Activated naive CD4-positive, alpha-beta T cell treated with anti-CD3 and anti-CD28 coated beads, Interleukin-2, amount 50 U/mL, for 72 hours (primary cell): ENCODE measurements around the gene PLG. TPM values are rescaled to one million over a fixed set of nuclear protein-coding genes. Genes with fewer than 3 reads are reported as not detected.
"Not testable (repeated sequence)": the region's sequence is repeated elsewhere in the genome, so short reads cannot be mapped to it uniquely, and the experiment has no call there.

Experiments
- ATAC-seq, 2 donors: fragments of 150-1000 bp; cut with Tn5 transposase; 2 replicates each; pipeline ENCODE4 v1.10.0; 2021; ENCODE audit warnings: mild to moderate bottlenecking in 2 of 2, moderate library complexity in 2 of 2
- DNase-seq, 2 donors: peaks; one replicate each; pipeline ENCODE4 v3.0.0; 2021 to 2022; ENCODE audit warnings: low spot score in 2 of 2
- H3K27ac Mint-ChIP-seq, 2 donors: one replicate each; pipeline ENCODE4 v1.8.0; 2022; ENCODE audit warnings: mild to moderate bottlenecking in 2 of 2, mixed read lengths in 2 of 2
- H3K36me3 Mint-ChIP-seq, 2 donors: one replicate each; pipeline ENCODE4 v1.8.0; 2022; ENCODE audit warnings: mixed read lengths in 2 of 2
- H3K9me3 Mint-ChIP-seq, 2 donors: one replicate each; pipeline ENCODE4 v1.8.0; 2022; ENCODE audit warnings: mixed read lengths in 2 of 2
- total RNA-seq, 2 donors: library from RNA; stranded (reverse); gene quantifications; one replicate each; pipeline ENCODE4 v1.2.3, GENCODE V29; 2022

Gene PLG
- total RNA-seq = not detected

DNA sequence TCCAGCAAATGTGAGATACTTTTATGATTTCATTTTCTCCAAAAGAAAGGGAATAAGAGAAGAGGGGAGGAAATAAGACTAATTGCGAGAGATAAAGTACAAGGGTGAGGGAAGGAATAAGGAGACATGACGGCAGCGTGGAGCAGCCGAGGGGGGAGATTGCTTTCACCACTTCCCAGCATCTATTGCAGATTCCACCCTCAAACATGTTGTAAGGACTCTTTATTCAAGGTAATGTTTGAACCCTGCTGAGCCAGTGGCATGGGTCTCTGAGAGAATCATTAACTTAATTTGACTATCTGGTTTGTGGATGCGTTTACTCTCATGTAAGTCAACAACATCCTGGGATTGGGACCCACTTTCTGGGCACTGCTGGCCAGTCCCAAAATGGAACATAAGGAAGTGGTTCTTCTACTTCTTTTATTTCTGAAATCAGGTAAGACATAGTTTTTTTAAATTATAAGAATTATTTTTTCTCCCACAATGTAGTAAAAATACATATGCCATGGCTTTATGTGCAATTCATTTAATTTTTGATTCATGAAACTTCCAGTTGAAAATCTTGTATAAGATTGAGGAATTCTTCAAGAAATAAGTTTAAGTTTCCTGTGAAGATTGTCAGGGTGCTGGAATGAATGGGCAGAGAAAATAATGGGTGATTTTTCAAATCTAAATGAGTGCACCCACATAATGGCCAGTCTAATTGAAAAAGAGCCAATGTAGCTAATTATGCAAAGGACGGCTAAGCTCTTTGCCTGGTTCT is at the start of gene PLG:
Gene PLG (plus strand): TSS at position 327 of the 763 bp plus-strand sequence. CDS start 61 bp downstream, at position 388.
- DNase-seq, ATAC-seq, H3K27ac Mint-ChIP-seq, H3K36me3 Mint-ChIP-seq, H3K9me3 Mint-ChIP-seq: not testable (repeated sequence)

DNA sequence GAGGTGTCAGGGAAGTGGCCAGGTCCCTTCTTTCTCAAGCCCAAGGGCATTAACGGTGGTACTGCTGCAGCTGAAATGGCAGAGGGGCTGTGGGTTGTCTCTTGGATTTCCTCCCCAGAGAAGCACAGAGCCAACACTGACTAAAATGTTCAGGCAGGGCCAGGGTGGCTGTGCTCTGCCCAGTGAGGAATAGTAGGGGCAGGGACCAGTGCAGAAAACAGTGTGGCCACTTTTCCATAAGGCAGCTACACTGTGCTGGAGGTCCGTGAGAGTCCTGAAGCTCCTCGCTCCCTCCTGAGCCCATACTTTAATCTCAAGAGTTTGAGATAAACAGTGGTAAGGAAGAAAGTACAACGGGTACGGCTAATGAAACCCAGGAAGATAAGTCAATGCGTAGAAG is 42.5 kb upstream of the PLG start:
- no peak for ATAC-seq
- Mint-ChIP-seq H3K27ac (no peak overlapping the region), H3K36me3 (no peaks in the 10 kb centered on the region)

DNA sequence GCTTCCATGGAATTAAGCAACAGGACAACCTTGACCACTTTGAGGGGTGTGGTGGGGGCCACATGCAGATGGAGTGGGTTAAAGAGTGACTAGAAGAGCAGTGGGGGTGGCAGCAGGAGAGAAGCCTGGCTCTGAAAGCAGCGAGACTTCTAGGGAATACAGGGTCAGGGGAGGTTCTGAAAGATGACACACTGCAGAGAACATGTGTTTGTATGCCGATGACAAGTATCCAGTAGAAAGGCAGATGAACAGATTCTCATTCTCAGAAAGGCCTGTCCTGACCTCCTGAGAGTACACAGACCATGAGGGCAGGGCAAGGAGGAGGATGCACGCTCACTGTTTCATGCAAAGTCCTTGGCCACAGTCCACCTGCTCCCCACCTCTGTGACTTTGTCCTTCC is 40.8 kb upstream of the PLG start:
- ATAC-seq (no peak), DNase-seq (no peak)
- H3K9me3 Mint-ChIP-seq = peaks cover 4 to 6% of the 10 kb centered on the region in 2 donors
- no peaks in the 10 kb centered on the region for H3K36me3 Mint-ChIP-seq
- H3K27ac Mint-ChIP-seq = no peak overlapping the region

More for the DNA sequence above, 42.5 kb upstream of the PLG start:
- H3K9me3 Mint-ChIP-seq = peaks cover 4 to 6% of the 10 kb centered on the region in 2 donors
- DNase-seq = no peak

DNA sequence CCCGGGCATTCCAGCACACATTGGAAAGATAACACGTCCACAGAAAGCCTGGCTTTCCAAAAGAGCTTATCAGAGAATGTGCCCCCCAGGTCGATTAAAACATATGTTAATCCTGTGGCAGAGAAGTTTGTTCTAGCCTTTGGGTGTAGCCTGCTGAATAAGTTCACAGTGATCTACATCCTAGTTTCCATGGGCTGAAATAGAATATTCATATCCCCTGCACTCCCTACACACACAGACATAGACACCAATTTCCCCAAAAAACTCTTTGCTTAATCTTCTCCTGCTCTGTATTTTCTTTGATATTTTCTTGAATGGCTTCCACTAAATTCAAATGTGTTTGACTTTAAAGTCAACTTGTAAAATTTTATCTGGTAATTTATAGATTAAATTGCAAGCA is 39.6 kb upstream of the PLG start:
- DNase-seq (no peak), ATAC-seq (no peak)
- H3K36me3 Mint-ChIP-seq = no peaks in the 10 kb centered on the region
- peaks cover 0 to 4% of the 10 kb centered on the region in 2 donors for H3K9me3 Mint-ChIP-seq
- no peak overlapping the region for H3K27ac Mint-ChIP-seq

DNA sequence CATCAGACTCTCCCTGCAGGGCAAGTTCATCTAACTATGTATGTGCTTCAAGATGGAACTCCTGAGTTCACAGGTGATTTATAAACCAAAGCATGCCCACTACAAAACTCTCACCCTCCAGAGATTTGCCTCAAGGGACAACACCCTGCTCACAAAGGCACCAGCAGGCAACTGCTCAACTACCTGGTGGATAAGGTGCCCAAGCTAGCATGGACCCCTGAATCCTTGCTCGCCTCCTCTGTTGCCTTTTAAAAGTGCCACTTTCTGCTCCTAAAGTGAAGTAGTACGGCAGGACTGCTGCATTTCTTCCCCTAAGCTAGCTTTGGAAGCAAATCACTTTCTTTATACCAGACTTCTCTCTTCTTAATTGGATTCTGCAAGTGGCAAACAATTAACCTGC is 39.2 kb upstream of the PLG start:
- ATAC-seq (no peak), DNase-seq (no peak)
- peaks cover 0 to 4% of the 10 kb centered on the region in 2 donors for H3K9me3 Mint-ChIP-seq
- H3K27ac Mint-ChIP-seq = no peak overlapping the region
- H3K36me3 Mint-ChIP-seq = no peaks in the 10 kb centered on the region

DNA sequence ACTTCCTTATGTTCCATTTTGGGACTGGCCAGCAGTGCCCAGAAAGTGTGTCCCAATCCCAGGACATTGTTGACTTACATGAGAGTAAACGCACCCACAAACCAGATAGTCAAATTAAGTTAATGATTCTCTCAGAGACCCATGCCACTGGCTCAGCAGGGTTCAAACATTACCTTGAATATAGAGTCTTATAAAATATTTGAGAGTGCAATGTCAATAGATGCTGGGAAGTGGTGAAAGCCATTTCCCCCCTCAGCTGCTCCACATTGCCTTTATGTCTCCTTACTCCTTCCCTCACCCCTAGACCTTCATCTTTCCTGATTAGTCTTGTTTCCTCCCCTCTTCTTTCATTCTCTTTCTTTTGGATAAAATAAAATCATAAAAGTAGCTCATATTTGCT is 37.8 kb upstream of the PLG start, which contains the start of gene LPA:
Gene LPA (minus strand): TSS at position 78 of the 400 bp plus-strand sequence. CDS start 61 bp downstream, at position 17.
- not testable (repeated sequence) for H3K36me3 Mint-ChIP-seq, ATAC-seq, H3K27ac Mint-ChIP-seq, H3K9me3 Mint-ChIP-seq, DNase-seq

DNA sequence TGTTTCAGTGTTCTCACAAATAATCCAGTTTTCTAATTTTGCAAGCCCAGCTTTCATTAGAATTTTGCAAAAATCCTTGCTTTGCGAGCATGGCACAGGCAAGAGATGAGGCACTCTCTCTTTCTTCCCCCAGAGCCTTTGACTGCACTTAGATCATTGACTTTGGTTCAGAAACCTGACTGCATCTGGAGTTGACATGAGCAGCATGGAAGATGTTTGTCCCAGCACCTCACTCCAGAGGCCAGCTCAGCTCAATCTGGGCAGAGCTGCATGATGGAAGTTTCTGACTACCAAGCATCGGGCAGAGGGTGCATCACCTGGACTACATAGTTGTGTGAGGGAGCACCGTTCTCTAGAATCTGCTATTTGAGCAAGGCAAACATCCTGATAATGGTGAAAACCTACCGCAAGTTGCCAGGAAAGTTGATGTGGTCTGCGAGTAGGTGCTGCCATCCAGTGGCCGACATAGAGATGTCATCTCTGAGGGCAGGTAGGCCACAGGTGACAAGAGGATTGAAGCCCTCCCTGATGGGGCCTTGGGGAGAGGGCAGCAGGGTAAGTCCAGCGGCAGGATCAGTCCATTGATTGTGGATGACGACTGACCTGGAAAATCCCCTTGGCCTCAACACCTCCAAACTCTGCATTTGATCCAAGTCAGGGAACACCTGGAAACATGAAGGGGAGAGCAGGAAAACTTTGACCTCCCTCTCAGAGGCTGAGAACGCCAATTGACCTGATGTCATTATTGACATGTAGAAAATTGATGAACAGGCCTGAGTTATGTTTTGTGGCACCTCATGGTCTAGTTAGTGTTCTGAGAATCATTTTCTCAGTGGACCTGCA is 34.2 kb upstream of the PLG start:
- H3K9me3 Mint-ChIP-seq = peaks cover under 1 to 6% of the 10 kb centered on the region in 2 donors
- ATAC-seq = peak; percentile 52 to 55
- peaks cover 0 to 5% of the 10 kb centered on the region in 2 donors for H3K36me3 Mint-ChIP-seq
- no peak overlapping the region for H3K27ac Mint-ChIP-seq
- peak in 1 of 2 donors; percentile 39 for DNase-seq

DNA sequence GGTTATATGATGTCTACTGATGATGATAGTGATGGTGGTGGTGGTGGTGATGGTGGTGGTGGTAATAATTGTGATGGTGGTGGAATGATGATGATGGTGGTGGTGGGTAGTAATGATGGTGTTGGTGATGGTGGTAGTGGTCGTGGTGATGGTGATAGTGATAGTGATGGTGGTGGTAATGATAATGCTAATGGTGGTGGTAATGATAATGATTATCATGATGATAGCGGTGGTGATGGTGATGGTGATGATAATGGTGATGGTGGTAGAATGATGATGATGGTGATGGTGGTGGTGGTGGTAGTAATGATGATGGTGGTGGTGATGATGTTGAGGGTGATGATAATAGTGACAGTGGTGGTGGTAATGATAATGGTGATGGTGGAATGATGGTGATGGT is 33.5 kb upstream of the PLG start:
- no peak for DNase-seq
- ATAC-seq = no peak
- Mint-ChIP-seq H3K9me3 (peaks cover 8 to 13% of the 10 kb centered on the region in 2 donors), H3K36me3 (peaks cover 0 to 9% of the 10 kb centered on the region in 2 donors), H3K27ac (no peak overlapping the region)

DNA sequence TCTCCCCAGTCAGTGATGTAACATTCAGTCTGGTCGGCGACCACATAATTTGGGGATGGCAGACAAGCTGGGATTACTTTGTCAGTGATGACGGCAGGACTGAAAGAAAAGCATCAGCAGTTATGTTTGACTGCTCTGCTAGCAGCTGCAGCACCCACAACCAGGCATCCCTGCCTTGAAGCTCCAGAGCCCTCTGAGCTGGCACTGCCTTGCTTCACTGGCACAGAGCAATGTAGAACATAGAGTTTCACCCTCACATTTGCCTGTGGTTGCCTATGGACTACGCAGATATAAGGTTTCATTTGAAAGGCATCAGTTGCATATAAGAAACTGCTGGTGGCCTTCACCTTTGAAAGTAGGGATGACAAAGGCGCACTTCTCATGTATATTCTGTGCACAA is 25.6 kb upstream of the PLG start:
- not testable (repeated sequence) for H3K36me3 Mint-ChIP-seq, DNase-seq, H3K27ac Mint-ChIP-seq, ATAC-seq
- H3K9me3 Mint-ChIP-seq = peaks cover 9 to 17% of the 10 kb centered on the region in 2 donors

DNA sequence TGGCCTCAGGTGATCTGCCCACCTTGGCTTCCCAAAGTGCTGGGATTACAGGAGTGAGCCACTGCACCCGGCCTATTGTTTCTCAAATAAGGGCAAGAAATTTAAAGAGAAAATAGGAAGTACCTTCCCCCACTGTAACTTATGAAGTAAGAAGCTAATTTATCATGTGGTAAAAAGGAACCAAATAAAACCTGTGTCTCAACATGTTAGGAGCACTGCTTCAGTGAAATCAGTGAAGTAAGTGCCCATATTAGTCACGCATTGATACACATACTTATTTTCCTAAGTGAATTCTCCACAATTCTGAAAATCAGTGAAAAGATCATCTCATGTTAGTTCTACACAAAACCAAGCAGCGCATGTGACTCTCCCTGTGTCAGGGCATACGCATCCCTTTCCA is 23.8 kb upstream of the PLG start:
- Mint-ChIP-seq H3K27ac (no peak overlapping the region), H3K9me3 (peaks cover 4 to 7% of the 10 kb centered on the region in 2 donors), H3K36me3 (peaks cover 0 to 2% of the 10 kb centered on the region in 2 donors)
- ATAC-seq (no peak), DNase-seq (no peak)

DNA sequence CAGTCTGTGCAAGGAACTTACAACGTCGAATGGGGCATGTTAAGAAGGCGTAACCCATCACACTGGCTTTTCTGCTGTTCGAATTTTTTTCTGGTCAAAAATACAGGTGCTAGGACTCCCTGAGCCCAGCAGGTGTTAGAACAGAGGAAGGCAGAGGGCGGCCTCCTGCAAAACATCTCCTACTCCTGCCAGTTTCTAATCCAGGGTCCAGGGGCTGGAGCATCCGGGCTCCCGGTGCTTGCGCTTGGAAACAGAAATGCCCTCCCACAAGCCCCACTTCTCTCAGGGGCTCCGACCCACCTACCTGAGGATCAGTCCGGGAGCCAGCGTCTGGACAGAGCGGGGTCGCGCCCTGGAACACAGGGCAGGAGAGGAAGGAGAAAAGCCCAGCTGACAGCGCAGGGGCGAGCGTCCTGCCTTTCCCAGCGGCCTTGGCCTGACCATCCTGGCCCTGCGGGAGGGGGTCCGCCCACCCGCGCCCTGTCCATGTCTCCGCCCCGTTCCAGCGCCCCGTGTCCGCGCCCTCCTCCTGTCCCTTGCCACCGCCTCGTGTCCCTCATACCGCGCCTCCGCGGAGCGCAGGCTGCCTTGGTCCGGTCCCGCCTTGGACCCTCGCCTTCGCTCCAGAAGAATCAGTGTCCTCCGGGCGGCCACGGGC is 23.2 kb upstream of the PLG start:
- ATAC-seq (no peak), DNase-seq (no peak)
- Mint-ChIP-seq H3K27ac (no peak overlapping the region), H3K36me3 (no peaks in the 10 kb centered on the region), H3K9me3 (peaks cover 0 to 3% of the 10 kb centered on the region in 2 donors)

DNA sequence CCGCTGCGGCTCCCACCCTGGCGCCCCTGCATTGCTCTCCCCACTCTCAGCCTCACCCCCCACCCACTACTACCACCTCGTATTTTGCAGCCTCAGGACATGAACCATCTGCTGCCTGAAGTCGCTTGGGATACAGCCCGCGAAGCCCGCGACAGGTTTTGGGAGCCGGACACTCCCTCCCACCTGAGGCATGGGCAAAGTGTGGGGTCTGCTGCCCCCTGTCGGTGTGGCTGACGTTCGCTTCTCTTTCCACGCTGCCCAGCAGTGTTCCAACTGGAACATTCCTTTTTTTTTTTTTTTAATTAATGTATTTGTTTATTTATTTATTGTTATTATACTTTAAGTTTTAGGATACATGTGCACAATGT is 22.7 kb upstream of the PLG start:
- no peaks in the 10 kb centered on the region for H3K36me3 Mint-ChIP-seq
- H3K27ac Mint-ChIP-seq = no peak overlapping the region
- DNase-seq = no peak
- ATAC-seq = no peak
- H3K9me3 Mint-ChIP-seq = peaks cover 0 to 3% of the 10 kb centered on the region in 2 donors

DNA sequence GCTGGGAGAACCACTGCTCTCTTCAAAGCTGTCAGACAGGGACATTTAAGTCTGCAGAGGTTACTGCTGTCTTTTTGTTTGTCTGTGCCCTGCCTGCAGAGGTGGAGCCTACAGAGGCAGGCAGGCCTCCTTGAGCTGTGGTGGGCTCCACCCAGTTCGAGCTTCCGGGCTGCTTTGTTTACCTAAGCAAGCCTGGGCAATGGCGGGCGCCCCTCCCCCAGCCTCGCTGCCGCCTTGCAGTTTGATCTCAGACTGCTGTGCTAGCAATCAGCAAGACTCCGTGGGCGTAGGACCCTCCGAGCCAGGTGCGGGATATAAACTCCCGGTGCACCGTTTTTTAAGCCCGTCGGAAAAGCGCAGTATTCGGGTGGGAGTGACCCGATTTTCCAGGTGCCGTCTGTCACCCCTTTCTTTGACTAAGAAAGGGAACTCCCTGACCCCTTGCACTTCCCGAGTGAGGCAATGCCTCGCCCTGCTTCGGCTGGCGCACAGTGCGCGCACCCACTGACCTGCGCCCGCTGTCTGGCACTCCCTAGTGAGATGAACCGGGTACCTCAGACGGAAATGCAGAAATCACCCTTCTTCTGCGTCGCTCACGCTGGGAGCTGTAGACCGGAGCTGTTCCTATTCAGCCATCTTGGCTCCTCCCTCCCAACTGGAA is 16.8 kb upstream of the PLG start:
- not testable (repeated sequence) for DNase-seq, H3K27ac Mint-ChIP-seq, H3K36me3 Mint-ChIP-seq, H3K9me3 Mint-ChIP-seq, ATAC-seq

DNA sequence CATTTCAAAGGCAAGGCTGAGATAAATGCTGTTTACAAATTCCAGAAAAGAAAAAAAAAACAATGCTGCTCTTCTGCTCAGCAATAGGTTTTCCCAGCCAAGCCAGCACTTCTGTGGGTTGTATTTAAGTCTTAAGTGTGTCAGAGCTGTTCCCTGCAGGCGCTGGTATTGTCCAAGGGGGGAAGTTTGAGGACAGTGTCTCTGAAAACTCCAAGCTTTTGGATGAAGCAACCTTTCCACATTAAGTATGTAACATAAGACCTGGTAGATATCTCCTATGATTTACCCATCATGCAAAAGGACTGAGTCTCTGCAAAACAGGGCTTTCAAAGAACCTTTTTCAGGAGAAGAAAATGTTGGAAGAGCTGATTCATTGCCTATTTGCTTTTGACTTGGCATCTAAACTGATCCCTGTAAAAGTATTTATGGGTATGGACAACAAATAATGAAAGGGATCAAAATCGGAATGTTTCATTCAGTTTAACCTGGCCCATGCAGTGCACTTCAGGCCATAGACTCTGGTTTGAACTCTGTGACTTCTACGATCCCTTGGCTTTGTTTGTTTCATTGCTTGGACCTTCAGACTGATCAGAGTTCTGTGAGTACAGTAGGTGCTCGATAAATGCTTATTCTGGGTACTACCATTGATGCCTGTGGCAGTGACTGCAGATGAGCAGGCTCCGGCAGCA is 16.1 kb upstream of the PLG start:
- DNase-seq (no peak), ATAC-seq (no peak)
- Mint-ChIP-seq H3K9me3 (no peaks in the 10 kb centered on the region), H3K27ac (no peak overlapping the region), H3K36me3 (no peaks in the 10 kb centered on the region)

DNA sequence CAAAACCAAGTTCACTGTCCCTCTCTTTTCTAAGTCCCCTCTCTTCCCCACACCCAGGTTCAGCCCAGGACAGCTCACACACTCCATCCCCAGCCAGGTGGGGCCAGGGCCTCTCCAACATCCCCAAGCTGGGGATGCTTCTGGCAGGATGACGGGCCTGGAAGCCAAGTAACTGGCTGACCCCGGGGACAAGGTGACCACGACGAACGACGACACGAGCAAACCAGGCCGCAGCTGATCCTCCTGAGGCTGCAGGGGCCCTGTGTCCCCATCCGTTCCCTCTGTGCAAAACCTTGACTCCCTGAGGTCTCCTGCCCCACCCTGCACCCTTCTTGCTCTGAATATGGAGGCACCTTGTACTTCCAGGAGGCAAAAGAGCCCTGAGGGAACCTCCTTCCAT is 11.6 kb upstream of the PLG start:
- DNase-seq = no peak
- Mint-ChIP-seq H3K27ac (no peak overlapping the region), H3K9me3 (peaks cover 0 to 5% of the 10 kb centered on the region in 2 donors), H3K36me3 (no peaks in the 10 kb centered on the region)
- ATAC-seq = no peak

DNA sequence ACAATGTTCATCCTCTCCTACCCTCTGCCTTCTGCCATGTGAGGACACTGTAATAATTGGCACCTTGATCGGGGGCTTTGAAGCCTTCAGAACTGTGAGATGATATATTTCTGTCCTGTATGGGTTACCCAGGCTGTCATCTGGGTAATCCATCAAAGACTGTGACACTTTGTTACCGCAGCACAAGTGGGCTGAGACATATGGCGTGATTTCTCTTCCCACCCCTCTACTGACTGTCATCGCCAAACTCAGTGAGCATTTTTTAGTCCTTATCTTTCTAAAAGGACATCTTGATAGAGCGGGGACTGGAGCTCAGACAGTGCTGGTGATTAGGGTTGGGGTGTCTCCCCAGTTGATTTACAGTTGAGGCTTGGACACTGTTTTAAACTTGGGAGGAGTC is 10.4 kb upstream of the PLG start:
- ATAC-seq (no peak), DNase-seq (no peak)
- peaks cover 0 to 6% of the 10 kb centered on the region in 2 donors for H3K9me3 Mint-ChIP-seq
- H3K27ac Mint-ChIP-seq = no peak overlapping the region
- H3K36me3 Mint-ChIP-seq = no peaks in the 10 kb centered on the region
